ENCODE results near the gene DZIP1L. TPM values are rescaled to one million over a fixed set of nuclear protein-coding genes. Genes with fewer than 3 reads are reported as not detected.

DZIP1L gene
- total and polyA plus RNA-seq, 9 of the 15 experiments (the other 6 are each of a cell fraction or from before 2014, with no cell fraction given): 0.03 to 1.5 (median 0.48) TPM; not detected in 1

GRCh38 chr3:138114988-138115971 lies at the start of gene DZIP1L (continued):
- TF ChIP-seq SIRT6 (IDR thresholded peaks at IDR 0.05; ENCODE audit: low read depth, low read length) (no peak), KDM1A (IDR thresholded peaks at IDR 0.05) (no peak), TARDBP (IDR thresholded peaks at IDR 0.05) (no peak), MAFG (tag; conservative IDR thresholded peaks at IDR 0.05) (no peak), ZNF224 (CRISPR knock-in tag; IDR thresholded peaks at IDR 0.05) (no peak), ZNF146 (CRISPR knock-in tag; IDR thresholded peaks at IDR 0.05; ENCODE audit: unreplicated experiment) (no peak), ZNF511 (CRISPR knock-in tag; IDR thresholded peaks at IDR 0.05) (no peak), ZKSCAN3 (CRISPR knock-in tag; IDR thresholded peaks at IDR 0.05) (no peak), KLF16 (IDR thresholded peaks at IDR 0.05) (no peak), CUX1 (CRISPR knock-in tag; IDR thresholded peaks at IDR 0.05) (no peak), ZNF280A (IDR thresholded peaks at IDR 0.05; ENCODE audit: low read depth, partially characterized antibody) (no peak), ZNF583 (CRISPR knock-in tag; IDR thresholded peaks at IDR 0.05) (no peak), ADNP (tag; IDR thresholded peaks at IDR 0.05) (no peak), GMEB1 (CRISPR knock-in tag; IDR thresholded peaks at IDR 0.05) (peak; percentile 57), KLF13 (tag; IDR thresholded peaks at IDR 0.05; ENCODE audit: borderline replicate concordance, low read depth) (no peak), NRF1 (conservative IDR thresholded peaks at IDR 0.05 in 1 of 2, IDR thresholded peaks at IDR 0.05 in 1 of 2) (peak; percentile 52 to 61; a peak in 2 of 4 replicates), E2F5 (CRISPR knock-in tag; IDR thresholded peaks at IDR 0.05) (no peak), MAFK (IDR thresholded peaks at IDR 0.05; ENCODE audit: low read length) (no peak)

Data from K562 (cell line).